HAP-1 (cell line): ENCODE data around the gene TIGD6.

Experiments used
- DNase-seq, 2 experiments: peaks; one replicate each; pipeline ENCODE4 v3.0.0-alpha.2; 2016 to 2020; ENCODE audit warnings: low spot score in 2 of 2
- H3K27me3 ChIP-seq: fragments of 250-450 bp; sonication (Bioruptor Pico); 2 replicates; pipeline ENCODE4 v1.5.1; 2020; ENCODE audit warnings: low read depth, mild to moderate bottlenecking, moderate library complexity
- H3K36me3 ChIP-seq: fragments of 250-450 bp; sonication (Bioruptor Pico); replicated peaks from 2 replicates; pipeline ENCODE4 v1.5.1; 2020; ENCODE audit warnings: mild to moderate bottlenecking
- H3K4me1 ChIP-seq: fragments of 250-450 bp; sonication (Bioruptor Pico); 2 replicates; pipeline ENCODE4 v1.5.1; 2020; ENCODE audit warnings: mild to moderate bottlenecking
- H3K4me3 ChIP-seq: fragments of 250-450 bp; sonication (Bioruptor Pico); 2 replicates; pipeline ENCODE4 v1.5.1; 2020; ENCODE audit warnings: mild to moderate bottlenecking, moderate library complexity
- H3K9me3 ChIP-seq: fragments of 250-450 bp; sonication (Bioruptor Pico); 2 replicates; pipeline ENCODE4 v1.5.1; 2020; ENCODE audit warnings: mild to moderate bottlenecking, moderate library complexity
- in situ Hi-C: fragments of 300-500 bp; cut with MboI; formaldehyde crosslinking; loops from 3 replicates; pipeline ENCODE4 v1.14.3; 2020; ENCODE audit warnings: low sequenced_read_pairs, inconsistent platforms, mixed read lengths

Gene TIGD6

GRCh38 chr5:149982505-149982904 lies 17.9 kb downstream of the TIGD6 start:
- no peak for DNase-seq
- no peaks in the 10 kb centered on the region for H3K9me3 ChIP-seq
- peaks cover 14% of the 10 kb centered on the region for H3K4me1 ChIP-seq
- no peak overlapping the region for H3K4me3 ChIP-seq
- in situ Hi-C loops = no loop called here
- no peaks in the 10 kb centered on the region for H3K27me3 ChIP-seq
- peaks cover 5% of the 10 kb centered on the region for H3K36me3 ChIP-seq

DNA sequence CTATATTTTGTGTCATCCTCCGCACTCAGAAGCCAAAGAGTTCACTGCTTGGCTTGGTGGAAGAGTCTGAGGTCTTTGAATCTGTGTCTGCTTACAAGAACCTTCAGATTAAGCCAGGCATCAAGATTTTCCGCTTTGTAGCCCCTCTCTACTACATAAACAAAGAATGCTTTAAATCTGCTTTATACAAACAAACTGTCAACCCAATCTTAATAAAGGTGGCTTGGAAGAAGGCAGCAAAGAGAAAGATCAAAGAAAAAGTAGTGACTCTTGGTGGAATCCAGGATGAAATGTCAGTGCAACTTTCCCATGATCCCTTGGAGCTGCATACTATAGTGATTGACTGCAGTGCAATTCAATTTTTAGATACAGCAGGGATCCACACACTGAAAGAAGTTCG lies 19.2 kb downstream of the TIGD6 start:
- Histone ChIP-seq H3K36me3 (peaks cover 5% of the 10 kb centered on the region), H3K27me3 (no peaks in the 10 kb centered on the region), H3K4me1 (peaks cover 14% of the 10 kb centered on the region), H3K4me3 (no peak overlapping the region), H3K9me3 (no peaks in the 10 kb centered on the region)
- in situ Hi-C loops = no loop called here
- no peak for DNase-seq

DNA sequence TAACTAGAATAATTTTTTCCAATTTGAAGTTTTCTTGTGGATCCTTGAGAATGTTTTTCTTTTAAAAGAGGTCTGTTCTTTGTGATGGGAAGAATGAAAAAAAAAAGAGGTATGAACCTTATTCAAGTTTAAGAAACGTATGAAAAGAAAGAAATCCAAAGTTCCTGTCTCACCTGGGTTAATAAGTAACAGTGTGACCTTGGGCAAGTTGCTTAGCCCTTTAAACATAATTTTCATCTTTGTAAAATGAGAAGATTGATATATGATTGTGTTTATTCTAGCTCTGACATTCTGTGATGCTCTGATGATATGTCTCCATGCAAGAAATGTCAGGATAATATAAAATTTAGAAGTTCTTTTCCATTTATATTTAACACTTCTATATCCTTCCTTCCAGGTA lies 20.6 kb downstream of the TIGD6 start:
- H3K4me1 ChIP-seq = peaks cover 14% of the 10 kb centered on the region
- peaks cover 5% of the 10 kb centered on the region for H3K36me3 ChIP-seq
- no peaks in the 10 kb centered on the region for H3K27me3 ChIP-seq
- in situ Hi-C loops = no loop called here
- no peak overlapping the region for H3K4me3 ChIP-seq
- H3K9me3 ChIP-seq = no peaks in the 10 kb centered on the region
- no peak for DNase-seq

GRCh38 chr5:149975409-149975808 lies 25.0 kb downstream of the TIGD6 start:
- Histone ChIP-seq H3K27me3 (no peaks in the 10 kb centered on the region), H3K36me3 (peaks cover 5% of the 10 kb centered on the region), H3K9me3 (no peaks in the 10 kb centered on the region), H3K4me1 (no peaks in the 10 kb centered on the region), H3K4me3 (no peak overlapping the region)
- in situ Hi-C loops = no loop called here
- DNase-seq = no peak

DNA sequence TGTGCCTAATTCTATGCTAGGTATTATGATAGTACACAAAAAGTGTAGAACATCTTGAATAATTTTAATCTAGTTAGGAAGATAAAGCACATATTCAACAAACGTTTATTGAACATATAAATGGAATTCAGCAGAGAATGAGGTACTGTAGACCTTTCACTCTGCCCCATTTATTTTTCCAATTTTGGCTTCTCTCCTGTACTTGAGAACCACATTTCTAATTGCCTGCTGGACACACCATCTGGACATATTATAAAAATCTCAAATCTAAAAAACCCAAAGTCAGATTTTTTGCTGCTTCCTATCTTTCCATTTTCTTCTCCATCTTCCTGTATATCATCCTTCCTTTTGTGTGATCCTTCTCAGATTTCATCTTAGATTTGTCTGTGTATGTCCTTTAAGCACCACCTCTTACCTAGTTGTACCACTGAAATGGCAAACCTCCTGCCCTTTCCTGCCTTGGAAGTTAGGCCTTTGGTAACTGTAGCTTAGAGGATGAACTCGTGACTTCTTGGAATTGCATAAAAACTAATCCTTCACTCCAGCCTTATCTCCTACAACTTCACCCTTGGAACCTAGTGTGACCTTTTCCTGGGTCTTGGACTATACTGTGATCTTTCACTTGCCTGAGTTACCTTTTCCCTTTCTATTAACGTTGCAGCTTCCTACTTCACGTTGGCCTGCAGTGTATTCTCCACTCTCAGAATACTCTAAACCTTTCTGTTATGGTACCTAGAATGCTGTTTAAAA lies 31.1 kb downstream of the TIGD6 start:
- no peak overlapping the region for H3K4me3 ChIP-seq
- no peaks in the 10 kb centered on the region for H3K4me1 ChIP-seq
- no peaks in the 10 kb centered on the region for H3K9me3 ChIP-seq
- no peaks in the 10 kb centered on the region for H3K27me3 ChIP-seq
- H3K36me3 ChIP-seq = no peaks in the 10 kb centered on the region; the same call in 1 of the 2 replicates
- no peak for DNase-seq
- in situ Hi-C loops = no loop called here

DNA sequence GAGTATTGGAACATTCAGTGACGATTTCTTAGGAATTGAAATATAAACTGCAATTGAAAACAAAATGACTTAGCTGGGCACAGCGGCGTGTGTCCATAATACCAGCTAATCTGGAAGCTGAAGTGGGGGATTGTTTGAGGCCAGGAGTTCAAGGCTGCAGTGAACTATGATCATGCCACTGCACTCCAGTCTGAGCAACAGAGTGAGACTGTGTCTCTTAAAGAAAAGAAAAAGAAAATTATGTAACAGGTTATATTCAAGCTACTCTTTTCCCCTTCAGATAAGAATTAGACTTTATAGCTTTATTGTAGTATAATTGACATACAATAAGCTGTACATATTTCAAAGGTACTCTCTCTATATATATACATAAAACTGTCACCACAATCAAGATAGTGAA lies 33.5 kb downstream of the TIGD6 start:
- in situ Hi-C loops = no loop called here
- no peaks in the 10 kb centered on the region for H3K9me3 ChIP-seq
- no peaks in the 10 kb centered on the region for H3K27me3 ChIP-seq
- no peak overlapping the region for H3K4me3 ChIP-seq
- no peaks in the 10 kb centered on the region; the same call in 1 of the 2 replicates for H3K36me3 ChIP-seq
- peaks cover under 1% of the 10 kb centered on the region; the same call in 1 of the 2 replicates for H3K4me1 ChIP-seq
- DNase-seq = no peak

DNA sequence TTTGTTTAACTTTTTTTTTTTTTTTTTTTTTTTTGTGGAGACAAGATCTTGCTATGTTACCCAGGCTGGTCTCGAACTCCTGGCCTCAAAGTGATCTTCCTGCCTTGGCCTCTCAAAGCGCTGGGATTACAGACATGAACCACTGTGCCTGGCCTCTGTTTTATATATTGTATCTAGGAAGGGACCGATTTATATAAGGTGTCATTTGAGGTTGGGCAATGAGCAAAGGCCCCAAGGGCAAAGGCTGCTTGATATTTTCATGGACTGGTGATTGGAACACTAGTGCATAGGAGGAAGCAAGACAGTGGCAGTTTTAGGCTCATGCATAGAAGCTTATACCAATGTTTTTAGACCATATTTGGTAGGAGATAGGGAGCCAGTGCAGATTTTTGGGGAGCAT lies 36.7 kb downstream of the TIGD6 start:
- in situ Hi-C loops = no loop called here
- H3K4me3 ChIP-seq = no peak overlapping the region
- peaks cover 17% of the 10 kb centered on the region for H3K4me1 ChIP-seq
- H3K36me3 ChIP-seq = no peaks in the 10 kb centered on the region
- H3K9me3 ChIP-seq = no peaks in the 10 kb centered on the region
- no peaks in the 10 kb centered on the region for H3K27me3 ChIP-seq
- DNase-seq = no peak

- in situ Hi-C loops = no loop called here
- peaks cover 17% of the 10 kb centered on the region for H3K4me1 ChIP-seq
- H3K36me3 ChIP-seq = no peaks in the 10 kb centered on the region
- H3K27me3 ChIP-seq = no peaks in the 10 kb centered on the region
- no peaks in the 10 kb centered on the region for H3K9me3 ChIP-seq
- DNase-seq = no peak
- no peak overlapping the region for H3K4me3 ChIP-seq
These were observed 37.7 kb downstream of the TIGD6 start for GRCh38 chr5:149962601-149963300.

DNA sequence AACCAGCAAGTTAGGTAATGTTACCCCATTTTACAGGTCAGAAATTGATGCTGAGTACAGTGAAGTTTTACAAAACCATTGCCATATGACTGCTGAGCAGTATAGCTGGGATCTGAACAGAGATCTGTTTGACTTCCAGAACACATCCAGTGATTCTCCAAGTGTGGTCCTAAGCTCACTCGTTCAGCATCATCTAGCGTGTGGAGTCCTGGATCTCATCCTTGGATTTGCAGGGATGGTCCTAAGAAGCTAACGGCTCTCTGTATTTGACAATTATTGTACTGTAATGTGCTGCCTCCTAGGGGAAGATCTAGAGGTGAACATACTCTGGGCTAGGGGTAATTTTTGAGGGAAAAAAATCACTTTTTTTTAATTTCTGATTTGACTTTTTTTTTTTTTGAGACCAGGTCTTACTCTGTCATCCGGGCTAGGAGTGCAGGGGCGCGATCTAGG lies 38.5 kb downstream of the TIGD6 start:
- no peaks in the 10 kb centered on the region for H3K9me3 ChIP-seq
- peaks cover 17% of the 10 kb centered on the region for H3K4me1 ChIP-seq
- H3K36me3 ChIP-seq = no peaks in the 10 kb centered on the region
- H3K27me3 ChIP-seq = no peaks in the 10 kb centered on the region
- peak overlapping the region; percentile 70; the same call in 1 of the 2 replicates for H3K4me3 ChIP-seq
- peak in 1 of 2 experiments; percentile 17 for DNase-seq
- in situ Hi-C loops = no loop called here

GRCh38 chr5:149961186-149961685 lies 39.2 kb downstream of the TIGD6 start:
- H3K27me3 ChIP-seq = no peaks in the 10 kb centered on the region
- no peaks in the 10 kb centered on the region for H3K36me3 ChIP-seq
- in situ Hi-C loops = no loop called here
- peaks cover 19% of the 10 kb centered on the region for H3K4me1 ChIP-seq
- H3K4me3 ChIP-seq = peak overlapping the region; percentile 70
- no peaks in the 10 kb centered on the region for H3K9me3 ChIP-seq
- no peak for DNase-seq

- H3K4me3 ChIP-seq = peak within 1 kb of the TSS; percentile 70
- no peaks in the 10 kb centered on the region for H3K27me3 ChIP-seq
- H3K9me3 ChIP-seq = no peaks in the 10 kb centered on the region
- H3K36me3 ChIP-seq = no peaks in the 10 kb centered on the region
- peaks cover 19% of the 10 kb centered on the region for H3K4me1 ChIP-seq
- in situ Hi-C loops = no loop called here
- peak; percentile 95 to 97 for DNase-seq
These were observed 39.9 kb downstream of the TIGD6 start, which contains the start of gene SLC26A2 for GRCh38 chr5:149960272-149961185. SLC26A2 (plus strand) TSS chr5:149960758; CDS start chr5:149977653, 16,895 bp downstream.

DNA sequence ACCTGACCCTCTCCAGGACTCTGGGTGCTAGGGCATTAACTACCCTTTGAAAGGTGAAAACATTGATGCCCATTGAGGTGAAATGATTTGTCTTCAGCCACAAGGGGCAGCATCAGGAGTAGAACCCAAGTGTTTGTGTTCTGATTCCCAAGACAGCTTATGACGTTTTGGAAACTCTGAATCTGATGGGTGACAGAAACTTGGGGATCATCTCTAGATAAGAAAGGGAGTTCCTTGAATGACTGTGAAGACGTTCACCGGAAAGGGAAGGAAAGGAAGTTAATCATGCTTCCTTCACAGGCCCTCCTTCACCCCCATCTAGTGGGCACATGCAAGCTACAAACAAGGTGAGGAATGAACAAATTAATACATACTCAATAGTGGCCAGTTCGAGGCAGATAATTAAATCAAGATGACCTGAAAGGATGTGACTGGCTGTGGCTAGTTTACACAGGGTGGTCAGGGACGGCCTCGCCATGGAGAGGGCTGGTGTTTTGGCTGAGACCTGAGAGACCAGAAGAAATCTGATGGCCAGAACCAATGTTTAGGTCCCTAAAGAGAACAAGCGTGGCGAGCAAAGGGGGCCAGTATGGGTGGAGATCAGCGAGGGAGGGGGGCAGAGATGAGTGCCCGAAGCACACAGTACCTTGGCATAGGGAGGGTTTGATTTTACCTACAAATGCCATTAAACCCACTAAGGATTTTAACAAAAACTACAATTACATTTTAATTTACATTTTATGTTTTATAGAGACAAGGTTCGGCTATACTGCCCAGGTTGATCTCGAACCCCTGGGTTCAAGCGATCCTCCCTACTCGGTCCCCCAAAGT lies 40.8 kb downstream of the TIGD6 start:
- Histone ChIP-seq H3K36me3 (no peaks in the 10 kb centered on the region), H3K9me3 (no peaks in the 10 kb centered on the region), H3K27me3 (no peaks in the 10 kb centered on the region), H3K4me1 (peaks cover 19% of the 10 kb centered on the region), H3K4me3 (peak overlapping the region; percentile 70)
- in situ Hi-C loops = no loop called here
- peak; percentile 23 to 32 for DNase-seq

GRCh38 chr5:149957855-149958254 lies 42.6 kb downstream of the TIGD6 start:
- Histone ChIP-seq H3K4me3 (no peak overlapping the region), H3K9me3 (no peaks in the 10 kb centered on the region), H3K36me3 (no peaks in the 10 kb centered on the region), H3K4me1 (peaks cover 19% of the 10 kb centered on the region), H3K27me3 (no peaks in the 10 kb centered on the region)
- in situ Hi-C loops = no loop called here
- no peak for DNase-seq
